GM06990 (cell line): ENCODE data around the gene HSP90AB1.

Experiments
- DNase-seq: peaks from one replicate; pipeline ENCODE4 v3.0.0-alpha.2; 2011; ENCODE audit not compliant: insufficient read length; ENCODE audit errors: extremely low read depth
- H3K27me3 ChIP-seq: replicated peaks from 2 replicates; pipeline ENCODE4 v1.6.0; 2011; ENCODE audit warnings: low read length; ENCODE audit not compliant: control insufficient read depth, insufficient read depth
- H3K36me3 ChIP-seq: 2 replicates; pipeline ENCODE4 v1.5.1; 2011; ENCODE audit warnings: low read length; ENCODE audit not compliant: control insufficient read depth, insufficient read depth
- H3K4me3 ChIP-seq: replicated peaks from 2 replicates; pipeline ENCODE4 v1.5.1; 2011; ENCODE audit warnings: low read depth, mild to moderate bottlenecking, control low read depth, low read length
- TF ChIP-seq, protein P1 (sequence below): IDR thresholded peaks from 2 replicates; pipeline ENCODE4 v1.5.1; 2011; ENCODE audit warnings: low read length, control low read depth, mild to moderate bottlenecking, inconsistent platforms; ENCODE audit not compliant: insufficient read depth, poor library complexity, severe bottlenecking

Gene HSP90AB1

DNA sequence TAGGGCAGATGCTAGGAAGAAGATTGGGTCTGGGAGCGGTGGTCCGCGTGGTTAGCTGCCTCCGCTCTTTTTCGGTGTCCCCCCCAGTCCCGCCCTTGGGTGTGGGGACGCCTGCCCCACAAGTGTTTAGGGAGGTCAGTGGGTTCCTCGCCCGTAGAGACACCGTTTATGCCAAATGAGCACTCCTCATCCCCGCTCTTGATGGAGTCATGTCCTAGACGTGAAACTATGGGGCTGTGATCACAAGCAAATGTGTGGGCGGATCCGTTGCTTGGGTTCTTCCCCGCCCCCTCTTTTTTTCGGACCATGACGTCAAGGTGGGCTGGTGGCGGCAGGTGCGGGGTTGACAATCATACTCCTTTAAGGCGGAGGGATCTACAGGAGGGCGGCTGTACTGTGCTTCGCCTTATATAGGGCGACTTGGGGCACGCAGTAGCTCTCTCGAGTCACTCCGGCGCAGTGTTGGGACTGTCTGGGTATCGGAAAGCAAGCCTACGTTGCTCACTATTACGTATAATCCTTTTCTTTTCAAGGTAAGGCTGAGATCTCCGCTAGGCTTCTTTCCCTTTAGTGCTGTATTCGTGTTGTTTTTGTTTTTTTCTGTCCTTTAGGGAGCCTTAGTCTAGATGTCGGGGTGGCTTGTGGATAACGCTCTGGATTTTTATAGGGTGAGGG lies at the start of gene HSP90AB1:
HSP90AB1 (plus strand) TSS at position 439 of the 675 bp plus-strand sequence. CDS start 1,529 bp downstream, outside the sequence.
- Histone ChIP-seq H3K27me3 (no peaks in the 10 kb centered on the region), H3K4me3 (peak within 1 kb of the TSS; percentile 91), H3K36me3 (peaks cover 23% of the 10 kb centered on the region)
- TF ChIP-seq, protein P1, sequence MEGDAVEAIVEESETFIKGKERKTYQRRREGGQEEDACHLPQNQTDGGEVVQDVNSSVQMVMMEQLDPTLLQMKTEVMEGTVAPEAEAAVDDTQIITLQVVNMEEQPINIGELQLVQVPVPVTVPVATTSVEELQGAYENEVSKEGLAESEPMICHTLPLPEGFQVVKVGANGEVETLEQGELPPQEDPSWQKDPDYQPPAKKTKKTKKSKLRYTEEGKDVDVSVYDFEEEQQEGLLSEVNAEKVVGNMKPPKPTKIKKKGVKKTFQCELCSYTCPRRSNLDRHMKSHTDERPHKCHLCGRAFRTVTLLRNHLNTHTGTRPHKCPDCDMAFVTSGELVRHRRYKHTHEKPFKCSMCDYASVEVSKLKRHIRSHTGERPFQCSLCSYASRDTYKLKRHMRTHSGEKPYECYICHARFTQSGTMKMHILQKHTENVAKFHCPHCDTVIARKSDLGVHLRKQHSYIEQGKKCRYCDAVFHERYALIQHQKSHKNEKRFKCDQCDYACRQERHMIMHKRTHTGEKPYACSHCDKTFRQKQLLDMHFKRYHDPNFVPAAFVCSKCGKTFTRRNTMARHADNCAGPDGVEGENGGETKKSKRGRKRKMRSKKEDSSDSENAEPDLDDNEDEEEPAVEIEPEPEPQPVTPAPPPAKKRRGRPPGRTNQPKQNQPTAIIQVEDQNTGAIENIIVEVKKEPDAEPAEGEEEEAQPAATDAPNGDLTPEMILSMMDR, result no peak
- peak; percentile 97 for DNase-seq

DNA sequence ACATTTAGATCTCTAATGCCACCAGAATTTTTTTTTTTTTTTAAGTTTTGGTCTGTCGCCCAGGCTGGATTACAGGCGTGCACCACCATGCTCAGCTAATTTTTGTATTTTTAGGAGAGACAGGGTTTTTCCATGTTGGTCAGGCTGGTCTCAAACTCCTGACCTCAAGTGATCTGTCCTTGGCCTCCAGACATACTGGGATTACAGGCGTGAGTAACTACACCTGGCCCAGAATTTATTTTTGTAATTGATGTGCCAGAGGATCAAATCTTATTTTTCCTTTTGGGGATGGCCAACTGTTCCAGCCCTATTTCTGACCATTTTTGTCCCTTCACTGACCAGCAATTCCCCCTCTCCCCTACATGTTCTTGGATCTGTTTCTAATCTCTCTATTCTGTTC lies 48.2 kb upstream of the HSP90AB1 start:
- no peaks in the 10 kb centered on the region for H3K27me3 ChIP-seq
- no peak overlapping the region for H3K4me3 ChIP-seq
- H3K36me3 ChIP-seq, result no peaks in the 10 kb centered on the region
- DNase-seq, result no peak
- TF ChIP-seq, protein P1, result no peak

DNA sequence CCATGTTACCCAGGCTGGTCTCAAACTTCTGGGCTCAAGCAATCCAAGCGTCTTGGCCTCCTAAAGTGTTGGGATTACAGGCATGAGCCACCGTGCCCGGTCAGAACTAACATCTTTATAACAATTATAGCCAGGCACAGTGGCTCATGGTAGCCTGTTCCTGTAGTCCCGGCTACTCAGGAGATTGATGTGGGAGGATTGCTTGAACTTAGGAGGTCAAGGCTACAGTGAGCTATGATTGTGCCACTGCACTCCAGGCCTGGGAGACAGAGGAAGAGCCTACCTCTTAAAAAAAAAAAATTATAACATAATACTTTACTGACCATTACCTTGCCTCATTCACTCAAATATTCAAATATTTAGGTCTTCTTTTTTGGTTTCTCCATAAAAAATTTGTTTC lies 47.0 kb upstream of the HSP90AB1 start:
- no peaks in the 10 kb centered on the region for H3K27me3 ChIP-seq
- TF ChIP-seq, protein P1, result no peak
- H3K36me3 ChIP-seq, result no peaks in the 10 kb centered on the region
- no peak overlapping the region for H3K4me3 ChIP-seq
- no peak for DNase-seq

DNA sequence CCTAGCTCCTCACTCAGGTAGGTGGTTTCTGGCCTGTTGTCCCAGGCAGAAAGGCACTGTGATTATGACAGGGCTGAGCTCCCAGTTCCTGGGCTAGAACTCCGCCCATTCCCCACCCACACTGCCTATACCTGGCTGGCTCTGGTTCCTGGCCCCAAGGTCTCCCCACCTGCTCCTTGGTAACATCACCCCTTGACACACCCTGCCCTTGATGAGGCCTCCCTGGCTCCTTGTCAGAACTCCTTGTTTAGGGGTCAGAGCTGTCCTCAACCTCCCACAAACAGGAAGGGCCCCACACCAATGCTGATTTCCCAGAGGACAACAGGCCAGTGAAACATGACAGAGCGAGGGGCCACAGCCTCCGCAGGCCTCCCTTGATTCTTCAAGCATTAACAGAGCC lies 45.7 kb upstream of the HSP90AB1 start:
- no peak for DNase-seq
- no peak overlapping the region for H3K4me3 ChIP-seq
- TF ChIP-seq, protein P1, result no peak
- no peaks in the 10 kb centered on the region for H3K36me3 ChIP-seq
- no peaks in the 10 kb centered on the region for H3K27me3 ChIP-seq

DNA sequence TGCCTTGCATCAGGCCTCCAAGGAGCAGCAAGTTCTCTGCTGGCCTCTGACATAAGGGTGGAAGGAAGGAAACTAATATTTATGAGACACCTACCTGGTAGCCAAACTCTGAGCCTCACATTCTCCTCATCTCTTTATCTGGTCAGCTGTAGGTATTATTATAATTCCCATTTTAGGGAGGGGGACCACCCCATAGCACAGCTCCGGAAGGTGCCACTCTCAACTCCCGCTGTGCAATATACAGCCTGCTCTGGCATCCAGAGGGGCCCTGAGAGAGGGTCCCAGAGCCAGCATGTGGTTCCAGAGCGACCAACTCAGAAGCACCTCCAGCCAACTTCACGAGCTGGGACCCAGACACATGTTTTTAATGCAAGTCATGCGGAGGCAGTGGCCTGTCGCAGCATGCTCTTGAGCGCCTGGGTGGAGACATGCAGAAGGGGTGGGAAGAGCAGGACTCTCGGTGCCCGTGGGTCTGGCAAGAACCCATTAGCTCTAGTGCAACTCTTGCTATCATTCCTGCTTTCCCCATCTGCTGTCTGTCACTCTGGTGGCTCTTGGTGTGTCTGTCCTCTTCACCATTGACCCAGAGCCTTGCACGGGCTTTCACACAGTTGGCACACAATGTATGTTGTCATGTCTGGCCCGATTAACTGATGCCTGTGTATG lies 45.1 kb upstream of the HSP90AB1 start:
- H3K36me3 ChIP-seq, result no peaks in the 10 kb centered on the region
- H3K27me3 ChIP-seq, result no peaks in the 10 kb centered on the region
- H3K4me3 ChIP-seq, result no peak overlapping the region
- DNase-seq, result no peak
- TF ChIP-seq, protein P1, result no peak
